ENCODE results near the gene PDE8B. TPM values are rescaled to one million over a fixed set of nuclear protein-coding genes. Genes with fewer than 3 reads are reported as not detected.

The PDE8B gene
- total RNA-seq (under 1 TPM; 0.19 to 0.59 TPM), polyA plus RNA-seq (under 1 TPM; 0.39 to 0.82 TPM)

- Histone ChIP-seq H3K27me3 (ENCODE audit: control insufficient read depth in 4 of 4, insufficient read depth in 4 of 4, low read length in 3 of 4) (peaks cover 0 to 23% (median 8%) of the 10 kb centered on the region in 4 donors), H3K36me3 (ENCODE audit: control insufficient read depth in 4 of 4, insufficient read depth in 3 of 4, low read depth in 1 of 4, low read length in 3 of 4) (no peaks in the 10 kb centered on the region), H3K4me1 (ENCODE audit: control insufficient read depth in 4 of 4, insufficient read depth in 4 of 4, low read length in 3 of 4) (peaks cover 6 to 15% (median 11%) of the 10 kb centered on the region in 4 donors), H3K4me3 (ENCODE audit: low read depth in 1 of 3, low read length in 3 of 3) (peak within 1 kb of the TSS in 2 of 3 donors; percentile 1 to 81), H3K9ac (ENCODE audit: low read depth in 1 of 2, low read length in 2 of 2) (no peak within 1 kb of the TSS), H3K27ac (ENCODE audit: low read depth in 1 of 2, low read length in 2 of 2) (no peak within 1 kb of the TSS), H3K9me3 (ENCODE audit: control insufficient read depth in 4 of 4, low read length in 3 of 4) (no peaks in the 10 kb centered on the region)
- TF ChIP-seq YY1 (IDR thresholded peaks at IDR 0.05) (no peak), CTCF (IDR thresholded peaks at IDR 0.05; ENCODE audit: low read depth, low read length, missing input control) (no peak), MAX (IDR thresholded peaks at IDR 0.05) (no peak), ZBTB33 (IDR thresholded peaks at IDR 0.05) (no peak), FOXA1 (IDR thresholded peaks at IDR 0.05) (no peak), HNF4A (conservative IDR thresholded peaks at IDR 0.05) (no peak), TAF1 (conservative IDR thresholded peaks at IDR 0.05) (no peak), HNF4G (IDR thresholded peaks at IDR 0.05) (no peak), GABPA (IDR thresholded peaks at IDR 0.05 in 1 of 2, conservative IDR thresholded peaks at IDR 0.05 in 1 of 2) (no peak), NR2F2 (IDR thresholded peaks at IDR 0.05) (no peak), FOXA2 (IDR thresholded peaks at IDR 0.05) (no peak)
- TF ChIP-seq, protein P1, sequence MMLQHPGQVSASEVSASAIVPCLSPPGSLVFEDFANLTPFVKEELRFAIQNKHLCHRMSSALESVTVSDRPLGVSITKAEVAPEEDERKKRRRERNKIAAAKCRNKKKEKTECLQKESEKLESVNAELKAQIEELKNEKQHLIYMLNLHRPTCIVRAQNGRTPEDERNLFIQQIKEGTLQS (IDR thresholded peaks at IDR 0.05): no peak
- no peak for DNase-seq (ENCODE audit: low spot score)
- 2% methylated on average over 110 of the region's 110 CpGs for WGBS
These were observed at the start of gene PDE8B for GRCh38 chr5:77210091-77210963. Gene PDE8B (plus strand): TSS chr5:77210680. CDS start chr5:77210926, 246 bp downstream.

- no peak for TF ChIP-seq EGR1 (IDR thresholded peaks at IDR 0.05; ENCODE audit: low read depth in 2 of 2)
- TF ChIP-seq NR2F2 (IDR thresholded peaks at IDR 0.05): no peak
- TF ChIP-seq MAX (IDR thresholded peaks at IDR 0.05): no peak
- TF ChIP-seq, protein P2, sequence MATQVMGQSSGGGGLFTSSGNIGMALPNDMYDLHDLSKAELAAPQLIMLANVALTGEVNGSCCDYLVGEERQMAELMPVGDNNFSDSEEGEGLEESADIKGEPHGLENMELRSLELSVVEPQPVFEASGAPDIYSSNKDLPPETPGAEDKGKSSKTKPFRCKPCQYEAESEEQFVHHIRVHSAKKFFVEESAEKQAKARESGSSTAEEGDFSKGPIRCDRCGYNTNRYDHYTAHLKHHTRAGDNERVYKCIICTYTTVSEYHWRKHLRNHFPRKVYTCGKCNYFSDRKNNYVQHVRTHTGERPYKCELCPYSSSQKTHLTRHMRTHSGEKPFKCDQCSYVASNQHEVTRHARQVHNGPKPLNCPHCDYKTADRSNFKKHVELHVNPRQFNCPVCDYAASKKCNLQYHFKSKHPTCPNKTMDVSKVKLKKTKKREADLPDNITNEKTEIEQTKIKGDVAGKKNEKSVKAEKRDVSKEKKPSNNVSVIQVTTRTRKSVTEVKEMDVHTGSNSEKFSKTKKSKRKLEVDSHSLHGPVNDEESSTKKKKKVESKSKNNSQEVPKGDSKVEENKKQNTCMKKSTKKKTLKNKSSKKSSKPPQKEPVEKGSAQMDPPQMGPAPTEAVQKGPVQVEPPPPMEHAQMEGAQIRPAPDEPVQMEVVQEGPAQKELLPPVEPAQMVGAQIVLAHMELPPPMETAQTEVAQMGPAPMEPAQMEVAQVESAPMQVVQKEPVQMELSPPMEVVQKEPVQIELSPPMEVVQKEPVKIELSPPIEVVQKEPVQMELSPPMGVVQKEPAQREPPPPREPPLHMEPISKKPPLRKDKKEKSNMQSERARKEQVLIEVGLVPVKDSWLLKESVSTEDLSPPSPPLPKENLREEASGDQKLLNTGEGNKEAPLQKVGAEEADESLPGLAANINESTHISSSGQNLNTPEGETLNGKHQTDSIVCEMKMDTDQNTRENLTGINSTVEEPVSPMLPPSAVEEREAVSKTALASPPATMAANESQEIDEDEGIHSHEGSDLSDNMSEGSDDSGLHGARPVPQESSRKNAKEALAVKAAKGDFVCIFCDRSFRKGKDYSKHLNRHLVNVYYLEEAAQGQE (IDR thresholded peaks at IDR 0.05): no peak
- no peak for TF ChIP-seq TAF1 (conservative IDR thresholded peaks at IDR 0.05)
- no peak for TF ChIP-seq SP1 (IDR thresholded peaks at IDR 0.05)
- no peak for TF ChIP-seq HNF4G (IDR thresholded peaks at IDR 0.05)
- no peak for TF ChIP-seq YY1 (IDR thresholded peaks at IDR 0.05)
- H3K27ac ChIP-seq (ENCODE audit: low read depth in 1 of 2, low read length in 2 of 2): no peak overlapping the region
- WGBS: 93% methylated on average over 2 of the region's 2 CpGs
- no peaks in the 10 kb centered on the region for H3K27me3 ChIP-seq (ENCODE audit: control insufficient read depth in 4 of 4, insufficient read depth in 4 of 4, low read length in 3 of 4)
- no peaks in the 10 kb centered on the region for H3K36me3 ChIP-seq (ENCODE audit: control insufficient read depth in 4 of 4, insufficient read depth in 3 of 4, low read depth in 1 of 4, low read length in 3 of 4)
- no peak for DNase-seq (ENCODE audit: low spot score)
- H3K9me3 ChIP-seq (ENCODE audit: control insufficient read depth in 4 of 4, low read length in 3 of 4): no peaks in the 10 kb centered on the region
- H3K4me3 ChIP-seq (ENCODE audit: low read depth in 1 of 3, low read length in 3 of 3): no peak overlapping the region
- peaks cover 0 to 3% (median 0%) of the 10 kb centered on the region in 4 donors for H3K4me1 ChIP-seq (ENCODE audit: control insufficient read depth in 4 of 4, insufficient read depth in 4 of 4, low read length in 3 of 4)
- no peak overlapping the region for H3K9ac ChIP-seq (ENCODE audit: low read depth in 1 of 2, low read length in 2 of 2)
These were observed 47.0 kb upstream of the PDE8B start for GRCh38 chr5:77163453-77163852.
